Neural progenitor cell (in vitro differentiated cells): ENCODE measurements around the gene STIM1. TPM values are rescaled to one million over a fixed set of nuclear protein-coding genes. Genes with fewer than 3 reads are reported as not detected.

ENCODE experiments used
- DNase-seq: peaks from one replicate; pipeline ENCODE4 v3.0.0-alpha.2; 2016; ENCODE audit warnings: low spot score
- H2AFZ ChIP-seq: fragments of 200-600 bp; sonication (generic); replicated peaks from 2 replicates; pipeline ENCODE4 v1.6.1; 2016; ENCODE audit warnings: antibody characterized with exemption
- H3F3A ChIP-seq: fragments of 200-600 bp; sonication (generic); 2 replicates; pipeline ENCODE4 v1.6.1; 2016; ENCODE audit warnings: antibody characterized with exemption, low read depth
- H3K27ac ChIP-seq: fragments of 200-600 bp; sonication (generic); 2 replicates; pipeline ENCODE4 v1.5.1; 2016; ENCODE audit warnings: mild to moderate bottlenecking
- H3K27me3 ChIP-seq: fragments of 200-600 bp; sonication (generic); 2 replicates; pipeline ENCODE4 v1.6.1; 2016; ENCODE audit warnings: mild to moderate bottlenecking, moderate library complexity
- H3K36me3 ChIP-seq: fragments of 200-600 bp; sonication (generic); 2 replicates; pipeline ENCODE4 v1.5.1; 2016
- H3K4me1 ChIP-seq: fragments of 200-600 bp; sonication (generic); 2 replicates; pipeline ENCODE4 v1.6.1; 2016; ENCODE audit warnings: mixed run types
- H3K4me2 ChIP-seq: fragments of 200-600 bp; sonication (generic); 2 replicates; pipeline ENCODE4 v1.6.1; 2016
- H3K4me3 ChIP-seq: fragments of 200-600 bp; sonication (generic); 2 replicates; pipeline ENCODE4 v1.5.1; 2016
- H3K79me2 ChIP-seq: fragments of 200-600 bp; sonication (generic); 2 replicates; pipeline ENCODE4 v1.6.1; 2016; ENCODE audit warnings: low read depth
- H3K9ac ChIP-seq: fragments of 200-600 bp; sonication (generic); 2 replicates; pipeline ENCODE4 v1.6.1; 2016
- H3K9me3 ChIP-seq: fragments of 200-600 bp; sonication (generic); 2 replicates; pipeline ENCODE4 v1.5.1; 2016; ENCODE audit warnings: low read depth
- H4K20me1 ChIP-seq: fragments of 200-600 bp; sonication (generic); 2 replicates; pipeline ENCODE4 v1.6.1; 2016; ENCODE audit warnings: low read depth
- H3K27ac Mint-ChIP-seq: 3 replicates; pipeline ENCODE4 v1.8.0; 2021; ENCODE audit warnings: mixed read lengths
- H3K27me3 Mint-ChIP-seq: 2 replicates; pipeline ENCODE4 v1.8.0; 2022; ENCODE audit warnings: low read depth, mild to moderate bottlenecking, inconsistent platforms, moderate library complexity, mixed read lengths; ENCODE audit not compliant: insufficient read depth
- H3K36me3 Mint-ChIP-seq: 3 replicates; pipeline ENCODE4 v1.8.0; 2021; ENCODE audit warnings: mixed read lengths
- H3K4me1 Mint-ChIP-seq: 3 replicates; pipeline ENCODE4 v1.8.0; 2021; ENCODE audit warnings: mixed read lengths
- H3K4me3 Mint-ChIP-seq: 3 replicates; pipeline ENCODE4 v1.8.0; 2021; ENCODE audit warnings: mild to moderate bottlenecking, moderate library complexity, mixed read lengths
- H3K9me3 Mint-ChIP-seq: 3 replicates; pipeline ENCODE4 v1.8.0; 2020; ENCODE audit warnings: mixed read lengths
- EZH2 ChIP-seq: fragments of 200-600 bp; sonication (generic); IDR thresholded peaks from 2 replicates; pipeline ENCODE4 v1.6.1; 2017; ENCODE audit warnings: antibody characterized with exemption, mild to moderate bottlenecking, moderate library complexity
- EZH2phosphoT487 ChIP-seq: fragments of 200-600 bp; sonication (generic); IDR thresholded peaks from 2 replicates; pipeline ENCODE4 v1.6.1; 2017; ENCODE audit warnings: antibody characterized with exemption
- small RNA-seq: library from RNA; depleted of rRNA; stranded (forward); fragments of <200 nt; gene quantifications from one replicate; pipeline ENCODE3, GENCODE V24; 2015
- total RNA-seq: library from RNA; depleted of rRNA; stranded (reverse); fragments of >200 nt; gene quantifications from 2 replicates; pipeline ENCODE4 v1.2.3, GENCODE V29; 2015; ENCODE audit warnings: low replicate concordance

The STIM1 gene
- total RNA-seq, 1 donor from 2014 or later, result 18.9 TPM

DNA sequence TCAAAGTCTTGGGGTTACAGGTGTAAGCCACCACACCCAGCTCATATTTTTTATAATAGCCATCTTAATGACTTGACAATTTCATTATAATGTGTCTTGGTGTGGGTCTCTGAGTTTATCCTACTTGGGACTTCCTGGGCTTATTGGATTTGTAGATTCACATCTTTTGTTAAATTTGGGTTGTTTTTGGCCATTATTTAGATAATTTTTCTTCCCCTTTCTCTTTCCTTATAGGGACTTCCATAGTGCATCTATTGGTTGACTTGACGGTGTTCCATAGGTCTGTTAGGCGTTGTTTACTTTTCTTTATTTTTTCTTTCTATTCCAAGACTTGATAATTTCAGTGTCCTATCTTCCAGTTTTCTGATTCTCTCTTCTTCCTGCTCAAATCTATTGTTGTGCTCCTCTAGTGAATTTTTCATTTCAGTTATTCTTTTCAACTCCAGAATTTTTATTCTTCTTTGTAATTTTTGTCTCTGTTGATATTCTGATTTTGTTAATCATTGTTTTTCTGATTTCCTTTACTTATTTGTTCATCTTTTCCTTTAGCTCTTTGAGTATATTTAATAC, 284.7 kb downstream of the STIM1 start:
- Histone ChIP-seq H3K36me3 (peaks cover 40% of the 10 kb centered on the region), H3K27ac (no peak overlapping the region), H3K4me1 (no peaks in the 10 kb centered on the region), H3K27me3 (no peaks in the 10 kb centered on the region), H2AFZ (no peak overlapping the region), H3K4me2 (no peak overlapping the region), H3F3A (peaks cover 3% of the 10 kb centered on the region), H3K4me3 (no peak overlapping the region), H4K20me1 (no peaks in the 10 kb centered on the region), H3K9me3 (no peaks in the 10 kb centered on the region), H3K9ac (no peak overlapping the region), H3K79me2 (no peaks in the 10 kb centered on the region)
- H3K9me3 Mint-ChIP-seq, result peaks cover 37% of the 10 kb centered on the region
- H3K27ac Mint-ChIP-seq, result no peak overlapping the region
- no peaks in the 10 kb centered on the region for H3K27me3 Mint-ChIP-seq
- no peak overlapping the region for H3K4me3 Mint-ChIP-seq
- DNase-seq, result no peak
- TF ChIP-seq EZH2phosphoT487 (no peak), EZH2 (no peak)
- peaks cover 65% of the 10 kb centered on the region for H3K36me3 Mint-ChIP-seq
- no peaks in the 10 kb centered on the region for H3K4me1 Mint-ChIP-seq

Small RNA genes within 50 kb of the gene (small RNA-seq; reads per million reads assigned to genes)
- not detected for gene AC087441.2
- gene RF00409, result not detected
- gene RPS29P20, result not detected

Other genes starting within 250 kb of the STIM1 start
- gene ART5, start 213.7 kb upstream of the STIM1 start, total RNA-seq, result 8.5 and 12.0 TPM in 2 replicates
- not detected in 2 replicates for gene ART1, start 210.5 kb upstream of the STIM1 start, total RNA-seq
- 0.21 and 0.62 TPM in 2 replicates for gene CHRNA10, start 184.3 kb upstream of the STIM1 start, total RNA-seq
- 94.8 and 106 TPM in 2 replicates for gene NUP98, start 58.1 kb upstream of the STIM1 start, total RNA-seq
- 10.0 and 37.4 TPM in 2 replicates for gene PGAP2, start 47.1 kb upstream of the STIM1 start, total RNA-seq
- 5.9 and 19.9 TPM in 2 replicates for gene RHOG, start 14.7 kb upstream of the STIM1 start, total RNA-seq
- gene RRM1, start 239.1 kb downstream of the STIM1 start, total RNA-seq, result 192 and 264 TPM in 2 replicates